PC-3 (cell line): ENCODE results near the gene MRFAP1. TPM values are rescaled to one million over a fixed set of nuclear protein-coding genes. Genes with fewer than 3 reads are reported as not detected.

Source experiments
- ATAC-seq: fragments of 200-7000 bp; cut with Tn5 transposase; 2 replicates; pipeline ENCODE4 v1.9.1; 2020; ENCODE audit warnings: mild to moderate bottlenecking, moderate library complexity
- BruUV-seq: library from RNA; stranded (reverse); fragments of 400-500 nt; replicated peaks from 2 replicates; lab custom pipeline; 2021; lab: Mats Ljungman, UMichigan
- CTCF ChIA-PET: fragments of 300-600 bp; sonication (Branson Sonifier 250); formaldehyde crosslinking; loops from one replicate; lab custom pipeline; 2022; ENCODE audit warnings: antibody characterized with exemption; lab: Charles Lee
- POLR2A ChIA-PET: fragments of 300-600 bp; sonication (Branson Sonifier 250); formaldehyde crosslinking; loops from one replicate; lab custom pipeline; 2022; ENCODE audit warnings: antibody characterized with exemption; ENCODE audit not compliant: unreplicated experiment; lab: Charles Lee
- DNase-seq: peaks from one replicate; pipeline ENCODE4 v3.0.0-alpha.2; 2015
- H2AFZ ChIP-seq: fragments of 300-600 bp; sonication (generic); 2 replicates; pipeline ENCODE4 v1.6.0; 2016; ENCODE audit warnings: antibody characterized with exemption, low read length
- H3F3A ChIP-seq: fragments of 300-600 bp; sonication (generic); one replicate; pipeline ENCODE4 v1.6.0; 2017; ENCODE audit warnings: antibody characterized with exemption, low read length, control low read depth, mild to moderate bottlenecking; ENCODE audit not compliant: unreplicated experiment
- H3K27ac ChIP-seq: fragments of 300-600 bp; sonication (generic); 2 replicates; pipeline ENCODE4 v1.5.1; 2016; ENCODE audit warnings: mild to moderate bottlenecking, low read length
- H3K27me3 ChIP-seq: fragments of 300-600 bp; sonication (generic); 2 replicates; pipeline ENCODE4 v1.6.1; 2016; ENCODE audit warnings: low read length, mixed read lengths
- H3K36me3 ChIP-seq: fragments of 300-600 bp; sonication (generic); 2 replicates; pipeline ENCODE4 v1.6.1; 2016; ENCODE audit warnings: low read depth, mixed run types, low read length, mixed read lengths
- H3K4me1 ChIP-seq: fragments of 300-600 bp; sonication (generic); 2 replicates; pipeline ENCODE4 v1.5.1; 2016; ENCODE audit warnings: low read length; ENCODE audit not compliant: insufficient read depth
- H3K4me2 ChIP-seq: fragments of 300-600 bp; sonication (generic); 2 replicates; pipeline ENCODE4 v1.6.0; 2016; ENCODE audit warnings: low read length
- H3K4me3 ChIP-seq: fragments of 300-600 bp; sonication (generic); 2 replicates; pipeline ENCODE4 v1.5.1; 2016; ENCODE audit warnings: mild to moderate bottlenecking, low read length, mixed read lengths
- H3K79me2 ChIP-seq: fragments of 300-600 bp; sonication (generic); 2 replicates; pipeline ENCODE4 v1.6.1; 2017; ENCODE audit warnings: low read length, mixed read lengths
- H3K9ac ChIP-seq: fragments of 300-600 bp; sonication (generic); 2 replicates; pipeline ENCODE4 v1.6.0; 2016; ENCODE audit warnings: mild to moderate bottlenecking, low read length
- H3K9me2 ChIP-seq: fragments of 300-600 bp; sonication (generic); replicated peaks from 2 replicates; pipeline ENCODE4 v1.6.1; 2016; ENCODE audit warnings: mixed run types, low read length, mixed read lengths
- H3K9me3 ChIP-seq: fragments of 300-600 bp; sonication (generic); 2 replicates; pipeline ENCODE4 v1.6.1; 2016; ENCODE audit warnings: low read length, mixed read lengths
- H4K20me1 ChIP-seq: fragments of 300-600 bp; sonication (generic); 2 replicates; pipeline ENCODE4 v1.6.1; 2016; ENCODE audit warnings: low read length, mixed read lengths
- EZH2 ChIP-seq: fragments of 300-600 bp; sonication (generic); IDR thresholded peaks from one replicate; pipeline ENCODE4 v1.6.1; 2017; ENCODE audit warnings: antibody characterized with exemption, mild to moderate bottlenecking, low read length; ENCODE audit not compliant: unreplicated experiment
- EZH2phosphoT487 ChIP-seq: fragments of 300-600 bp; sonication (generic); IDR thresholded peaks from 2 replicates; pipeline ENCODE4 v1.6.1; 2018; ENCODE audit warnings: mild to moderate bottlenecking, antibody characterized with exemption, low read length, borderline replicate concordance
- intact Hi-C: fragments of 100-400 bp; cut with micrococcal nuclease; formaldehyde crosslinking; loops from 2 replicates; pipeline ENCODE4 v1.9.0; 2023
- total RNA-seq: library from RNA; depleted of rRNA; stranded (reverse); fragments of >200 nt; gene quantifications from 2 replicates; pipeline ENCODE4 v1.2.3, GENCODE V29; 2014
- TF ChIP-seq, protein P1 (sequence below): fragments of 300-600 bp; sonication (generic); conservative IDR thresholded peaks from 2 replicates; pipeline ENCODE4 v1.5.1; 2017; ENCODE audit warnings: antibody characterized with exemption, low read depth, mild to moderate bottlenecking, low read length

The MRFAP1 gene
- total RNA-seq, 1 experiment from 2014 or later, result 122 TPM

GRCh38 chr4:6619466-6620255 lies 20.8 kb upstream of the MRFAP1 start:
- H3K4me2 ChIP-seq, result no peak overlapping the region
- H3K27me3 ChIP-seq, result no peaks in the 10 kb centered on the region
- ChIA-PET CTCF (no interaction called here), POLR2A (no interaction called here)
- no peaks in the 10 kb centered on the region for H3K9me3 ChIP-seq
- no peak overlapping the region for H3K4me3 ChIP-seq
- no peaks in the 10 kb centered on the region for H3K36me3 ChIP-seq
- ATAC-seq (no peak), DNase-seq (no peak)
- no peak overlapping the region for H3K27ac ChIP-seq
- no peaks in the 10 kb centered on the region for H3F3A ChIP-seq
- H3K4me1 ChIP-seq, result no peaks in the 10 kb centered on the region
- BruUV-seq, result no TSS peak
- H3K9ac ChIP-seq, result no peak overlapping the region
- H3K9me2 ChIP-seq, result no peaks in the 10 kb centered on the region
- no peak for TF ChIP-seq EZH2phosphoT487
- TF ChIP-seq, protein P1, sequence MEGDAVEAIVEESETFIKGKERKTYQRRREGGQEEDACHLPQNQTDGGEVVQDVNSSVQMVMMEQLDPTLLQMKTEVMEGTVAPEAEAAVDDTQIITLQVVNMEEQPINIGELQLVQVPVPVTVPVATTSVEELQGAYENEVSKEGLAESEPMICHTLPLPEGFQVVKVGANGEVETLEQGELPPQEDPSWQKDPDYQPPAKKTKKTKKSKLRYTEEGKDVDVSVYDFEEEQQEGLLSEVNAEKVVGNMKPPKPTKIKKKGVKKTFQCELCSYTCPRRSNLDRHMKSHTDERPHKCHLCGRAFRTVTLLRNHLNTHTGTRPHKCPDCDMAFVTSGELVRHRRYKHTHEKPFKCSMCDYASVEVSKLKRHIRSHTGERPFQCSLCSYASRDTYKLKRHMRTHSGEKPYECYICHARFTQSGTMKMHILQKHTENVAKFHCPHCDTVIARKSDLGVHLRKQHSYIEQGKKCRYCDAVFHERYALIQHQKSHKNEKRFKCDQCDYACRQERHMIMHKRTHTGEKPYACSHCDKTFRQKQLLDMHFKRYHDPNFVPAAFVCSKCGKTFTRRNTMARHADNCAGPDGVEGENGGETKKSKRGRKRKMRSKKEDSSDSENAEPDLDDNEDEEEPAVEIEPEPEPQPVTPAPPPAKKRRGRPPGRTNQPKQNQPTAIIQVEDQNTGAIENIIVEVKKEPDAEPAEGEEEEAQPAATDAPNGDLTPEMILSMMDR, result no peak
- no peak for TF ChIP-seq EZH2
- H3K79me2 ChIP-seq, result no peaks in the 10 kb centered on the region
- H4K20me1 ChIP-seq, result no peaks in the 10 kb centered on the region
- intact Hi-C loops, result no loop called here
- H2AFZ ChIP-seq, result no peak overlapping the region

DNA sequence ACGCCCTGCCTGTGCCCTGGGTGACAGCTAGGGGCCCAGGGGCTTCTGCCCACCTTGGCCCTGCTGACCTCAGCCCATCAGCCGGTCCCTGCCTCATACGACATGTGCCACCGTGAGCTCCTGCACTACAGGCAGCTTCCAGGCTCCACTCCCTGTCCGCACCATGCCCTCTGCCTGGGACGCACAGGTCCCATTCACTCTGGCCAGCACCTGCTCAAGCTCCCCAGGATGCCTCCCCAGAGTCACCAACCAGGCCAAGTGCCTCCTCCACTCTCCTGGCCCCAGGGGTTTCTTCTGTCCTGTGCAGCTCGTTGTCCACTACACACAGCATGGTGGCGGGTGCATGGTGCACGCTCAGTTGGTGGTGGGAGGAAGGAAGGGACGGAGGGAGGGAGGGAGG lies 20.2 kb upstream of the MRFAP1 start:
- H3K4me2 ChIP-seq, result no peak overlapping the region
- POLR2A ChIA-PET, result no interaction called here

More for the DNA sequence above, 20.2 kb upstream of the MRFAP1 start:
- no peak overlapping the region for H3K4me3 ChIP-seq
- intact Hi-C loops, result no loop called here
- H4K20me1 ChIP-seq, result no peaks in the 10 kb centered on the region
- H2AFZ ChIP-seq, result no peak overlapping the region
- no peak overlapping the region for H3K27ac ChIP-seq
- no peak for TF ChIP-seq EZH2
- TF ChIP-seq, protein P1, result no peak
- TF ChIP-seq EZH2phosphoT487, result no peak
- CTCF ChIA-PET, result no interaction called here
- no peaks in the 10 kb centered on the region for H3K27me3 ChIP-seq
- no peaks in the 10 kb centered on the region for H3K9me2 ChIP-seq
- no peaks in the 10 kb centered on the region for H3K36me3 ChIP-seq
- no peaks in the 10 kb centered on the region for H3F3A ChIP-seq
- no peaks in the 10 kb centered on the region for H3K9me3 ChIP-seq
- H3K79me2 ChIP-seq, result no peaks in the 10 kb centered on the region
- no peak for DNase-seq
- H3K9ac ChIP-seq, result no peak overlapping the region
- H3K4me1 ChIP-seq, result no peaks in the 10 kb centered on the region
- ATAC-seq, result no peak
- no TSS peak for BruUV-seq
